Mammary epithelial cell (primary cell): ENCODE data around the gene MYO18A.

Experiments used
- CTCF ChIP-seq, 2 donors: IDR thresholded peaks in 1 of 2; conservative IDR thresholded peaks in 1 of 2; 2 replicates each; pipeline ENCODE4 v1.5.1; 2011 to 2012; ENCODE audit warnings: inconsistent platforms in 2 of 2, low read length in 2 of 2, mild to moderate bottlenecking in 2 of 2, control low read depth in 1 of 2, low read depth in 1 of 2; ENCODE audit not compliant: insufficient read depth in 1 of 2; ENCODE audit errors: extremely low read depth in 1 of 2
- EZH2 ChIP-seq: IDR thresholded peaks from 2 replicates; pipeline ENCODE4 v1.6.1; 2012; ENCODE audit warnings: low read length, inconsistent platforms, borderline replicate concordance

- TF ChIP-seq CTCF (conservative IDR thresholded peaks at IDR 0.05 in 1 of 2, IDR thresholded peaks at IDR 0.05 in 1 of 2; ENCODE audit: extremely low read depth in 1 of 2, insufficient read depth in 1 of 2, low read depth in 1 of 2, low read length in 2 of 2) (no peak), EZH2 (no peak)
These were observed 105.7 kb downstream of the MYO18A start for GRCh38 chr17:29074488-29074887.
